A549 (cell line): Measurements from ENCODE around the gene ZNF853. TPM values are rescaled to one million over a fixed set of nuclear protein-coding genes. Genes with fewer than 3 reads are reported as not detected.

Experiments
- ATAC-seq, 2 experiments: fragments of 200-7000 bp in 1 of 2; fragments of >200 bp in 1 of 2; cut with Nextera tagmentation in 1 of 2; cut with Tn5 transposase in 1 of 2; 3 replicates each; pipeline versions ENCODE4 v1.8.0 to v1.9.1; 2018 to 2020; ENCODE audit warnings: mild to moderate bottlenecking in 1 of 2, moderate library complexity in 1 of 2
- CTCF ChIA-PET: fragments of 300-600 bp; sonication (Branson Sonifier 250); formaldehyde crosslinking; extraction: SDS; loops from one replicate; lab custom pipeline; 2021; ENCODE audit warnings: antibody characterized with exemption, inconsistent platforms; lab: Yijun Ruan, JAX
- POLR2A ChIA-PET: fragments of 350-600 bp; formaldehyde crosslinking; extraction: SDS; loops from one replicate; lab custom pipeline; 2021; ENCODE audit warnings: antibody characterized with exemption, inconsistent platforms; lab: Yijun Ruan, JAX
- DNase-seq, 2 experiments: peaks; one replicate each; pipeline versions ENCODE4 v3.0.0 to v3.0.0-alpha.2; 2011 to 2016; ENCODE audit warnings: low read depth in 1 of 2, low spot score in 1 of 2
- FAIRE-seq: peaks from 2 replicates; lab custom pipeline; 2011; peaks lifted over from hg19 to GRCh38; lab: Jason Lieb, UNC
- H3K27ac ChIP-seq, 2 experiments: fragments of >200 bp; sonication (Bioruptor Twin); formaldehyde crosslinking; 3 replicates each; pipeline ENCODE4 v1.5.1; 2016 to 2017
- H3K4me1 ChIP-seq: fragments of >200 bp; sonication (Bioruptor Twin); formaldehyde crosslinking; 3 replicates; pipeline ENCODE4 v1.6.1; 2016
- H3K4me2 ChIP-seq: fragments of >200 bp; sonication (Bioruptor Twin); formaldehyde crosslinking; 3 replicates; pipeline ENCODE4 v1.6.1; 2016
- H3K4me3 ChIP-seq: fragments of >200 bp; sonication (Bioruptor Twin); formaldehyde crosslinking; 3 replicates; pipeline ENCODE4 v1.5.1; 2016
- H3K9me3 ChIP-seq: fragments of >200 bp; sonication (Bioruptor Twin); formaldehyde crosslinking; 3 replicates; pipeline ENCODE4 v1.6.1; 2016
- CBX8 ChIP-seq: fragments of 200-600 bp; sonication (generic); IDR thresholded peaks from 2 replicates; pipeline ENCODE4 v1.6.1; 2016
- CEBPB ChIP-seq, 2 experiments: fragments of >200 bp in 1 of 2; sonication (Bioruptor Twin) in 1 of 2; formaldehyde crosslinking in 1 of 2; IDR thresholded peaks; 2 replicates each; pipeline ENCODE4 v1.6.1; 2012 to 2016
- CHD2 ChIP-seq: fragments of 150-350 bp; IDR thresholded peaks from 2 replicates; pipeline ENCODE4 v1.6.1; 2014; ENCODE audit warnings: low read length; ENCODE audit not compliant: partially characterized antibody
- EHF ChIP-seq: fragments of 250-450 bp; sonication (Bioruptor Pico); IDR thresholded peaks from 2 replicates; pipeline ENCODE4 v1.5.0; 2020; ENCODE audit warnings: mild to moderate bottlenecking
- ESRRA ChIP-seq: fragments of 150-350 bp; IDR thresholded peaks from 2 replicates; pipeline ENCODE4 v1.6.1; 2014; ENCODE audit warnings: mild to moderate bottlenecking, low read length, borderline replicate concordance
- FOSB ChIP-seq: fragments of 250-450 bp; sonication (Bioruptor Pico); IDR thresholded peaks from 2 replicates; pipeline ENCODE4 v1.5.0; 2020; ENCODE audit warnings: mild to moderate bottlenecking, moderate library complexity
- GATA3 ChIP-seq: IDR thresholded peaks from 2 replicates; pipeline ENCODE4 v1.6.1; 2012; ENCODE audit warnings: borderline replicate concordance
- HDAC2 ChIP-seq: fragments of 200-600 bp; sonication (generic); IDR thresholded peaks from 2 replicates; pipeline ENCODE4 v1.6.1; 2016
- HEYL ChIP-seq: fragments of 250-450 bp; sonication (Bioruptor Pico); IDR thresholded peaks from 2 replicates; pipeline ENCODE4 v1.8.0; 2021; ENCODE audit warnings: mild to moderate bottlenecking, moderate library complexity
- HOXA7 ChIP-seq: fragments of 250-450 bp; sonication (Bioruptor Pico); IDR thresholded peaks from 2 replicates; pipeline ENCODE4 v1.5.0; 2020; ENCODE audit warnings: mild to moderate bottlenecking, moderate library complexity
- KDM5A ChIP-seq: fragments of 200-600 bp; sonication (generic); IDR thresholded peaks from 2 replicates; pipeline ENCODE4 v1.6.1; 2016; ENCODE audit warnings: antibody characterized with exemption, mild to moderate bottlenecking
- MAZ ChIP-seq: fragments of 150-350 bp; IDR thresholded peaks from 2 replicates; pipeline ENCODE4 v1.6.1; 2014; ENCODE audit warnings: antibody characterized with exemption, low read depth, low read length, borderline replicate concordance
- NFE2L2 ChIP-seq: fragments of 150-350 bp; conservative IDR thresholded peaks from 2 replicates; pipeline ENCODE4 v1.6.1; 2014; ENCODE audit warnings: low read length
- NR3C1 ChIP-seq: fragments of >200 bp; sonication (Bioruptor Twin); formaldehyde crosslinking; IDR thresholded peaks from 3 replicates; pipeline ENCODE4 v1.6.1; 2017
- POLR2AphosphoS2 ChIP-seq: conservative IDR thresholded peaks from 2 replicates; pipeline ENCODE4 v1.6.1; 2012; ENCODE audit warnings: low read length, improper control_type of control experiment, inconsistent platforms
- RAD21 ChIP-seq, 2 experiments: fragments of >200 bp in 1 of 2; sonication (Bioruptor Twin) in 1 of 2; formaldehyde crosslinking in 1 of 2; IDR thresholded peaks in 1 of 2; conservative IDR thresholded peaks in 1 of 2; 2 replicates in 1 of 2; 3 replicates in 1 of 2; pipeline ENCODE4 v1.6.1; 2012 to 2018; ENCODE audit warnings: inconsistent platforms in 1 of 2
- RFX5 ChIP-seq: fragments of 450-650 bp; IDR thresholded peaks from 2 replicates; pipeline ENCODE4 v1.7.1; 2014; ENCODE audit warnings: antibody characterized with exemption, mild to moderate bottlenecking, moderate library complexity
- SMC3 ChIP-seq: fragments of >200 bp; sonication (Bioruptor Twin); formaldehyde crosslinking; IDR thresholded peaks from 3 replicates; pipeline ENCODE4 v1.6.1; 2018; ENCODE audit warnings: inconsistent platforms
- ZNF302 ChIP-seq: fragments of 250-450 bp; sonication (Bioruptor Pico); IDR thresholded peaks from 2 replicates; pipeline ENCODE4 v1.9.0; 2021; ENCODE audit warnings: inconsistent platforms, mild to moderate bottlenecking, moderate library complexity
- ZSCAN20 ChIP-seq: fragments of 250-450 bp; sonication (Bioruptor Pico); IDR thresholded peaks from 2 replicates; pipeline ENCODE4 v1.8.0; 2022; ENCODE audit warnings: mild to moderate bottlenecking, moderate library complexity
- WGBS: methylation state at CpG from one replicate; pipeline ENCODE4 v1.1.6; 2017; ENCODE audit errors: missing lambda C conversion rate; 5-methylcytosine and 5-hydroxymethylcytosine counted together
- polyA plus RNA-seq, 4 experiments: library from polyadenylated mRNA; depleted of rRNA in 3 of 4; stranded (reverse); fragments of >200 nt; fragmentation: RNase III in 1 of 4; extraction: RNeasy Plus Mini Kit Qiagen cat#74134 plus additional on column Dnase treatment in 1 of 4; gene quantifications; 2 replicates in 3 of 4; 3 replicates in 1 of 4; pipeline ENCODE4 v1.2.3, GENCODE V29; 2011 to 2017
- TF ChIP-seq, protein P1 (sequence below): fragments of 250-450 bp; sonication (Bioruptor Pico); IDR thresholded peaks from 2 replicates; pipeline ENCODE4 v1.5.0; 2020; ENCODE audit warnings: low read depth, mild to moderate bottlenecking, moderate library complexity
- TF ChIP-seq, protein P2 (sequence below): fragments of >200 bp; sonication (Bioruptor Twin); formaldehyde crosslinking; IDR thresholded peaks from 3 replicates; pipeline ENCODE4 v1.6.1; 2016
- TF ChIP-seq, protein P3 (sequence below): fragments of 250-450 bp; sonication (Bioruptor Pico); IDR thresholded peaks from 2 replicates; pipeline ENCODE4 v1.5.0; 2021; ENCODE audit warnings: mild to moderate bottlenecking, moderate library complexity, borderline replicate concordance
- TF ChIP-seq, protein P4 (sequence below): fragments of 450-650 bp; IDR thresholded peaks from 2 replicates; pipeline ENCODE4 v1.6.1; 2014; ENCODE audit warnings: antibody characterized with exemption
- TF ChIP-seq, protein P5 (sequence below): fragments of 200-600 bp; sonication (generic); IDR thresholded peaks from 2 replicates; pipeline ENCODE4 v1.6.1; 2016; ENCODE audit warnings: antibody characterized with exemption, mild to moderate bottlenecking, moderate library complexity

ZNF853 gene
- polyA plus RNA-seq, 2 of the 4 experiments (the other 2 are of a cell fraction), result 1.8 to 2.2 TPM

DNA sequence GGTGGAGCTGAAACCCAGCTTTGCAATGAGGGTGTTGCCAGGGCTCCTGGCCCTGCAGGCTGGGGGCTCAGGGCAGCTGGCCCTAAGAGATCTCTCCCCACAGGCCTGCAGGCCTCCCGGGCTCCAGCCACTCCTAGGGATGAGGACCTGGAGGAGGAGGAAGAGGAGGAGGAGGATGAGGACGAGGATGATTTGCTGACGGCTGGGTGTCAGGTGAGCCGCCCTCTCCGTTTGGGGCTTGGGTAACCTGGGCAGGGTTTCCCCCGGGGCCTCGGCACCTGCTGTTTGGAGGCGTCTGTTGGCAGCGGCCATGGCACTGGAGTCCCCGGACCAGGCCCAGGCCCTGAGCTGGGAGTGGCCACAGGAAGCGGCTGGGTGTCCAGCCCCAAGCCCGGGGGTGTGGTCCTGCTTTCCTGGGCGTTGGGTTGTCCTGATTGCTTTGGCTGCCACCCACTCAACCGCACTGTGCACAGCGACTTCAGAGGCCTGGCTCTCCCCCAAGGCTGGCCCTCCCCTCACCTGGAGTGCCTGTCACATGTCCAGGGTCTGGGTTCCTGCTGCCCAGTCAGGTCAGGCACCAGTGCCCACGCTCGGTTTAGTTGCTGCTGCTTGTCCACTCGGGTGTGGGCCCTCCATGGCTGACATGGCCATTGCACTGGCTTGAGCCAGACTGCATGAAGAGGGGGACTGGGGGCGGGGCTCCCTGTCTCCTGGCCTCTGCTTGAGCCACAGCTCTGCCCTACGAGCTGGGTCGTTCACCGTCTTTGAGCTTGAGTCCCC is 27.6 kb downstream of the ZNF853 start:
- no peak for TF ChIP-seq KDM5A
- TF ChIP-seq RFX5, result no peak
- TF ChIP-seq, protein P1, sequence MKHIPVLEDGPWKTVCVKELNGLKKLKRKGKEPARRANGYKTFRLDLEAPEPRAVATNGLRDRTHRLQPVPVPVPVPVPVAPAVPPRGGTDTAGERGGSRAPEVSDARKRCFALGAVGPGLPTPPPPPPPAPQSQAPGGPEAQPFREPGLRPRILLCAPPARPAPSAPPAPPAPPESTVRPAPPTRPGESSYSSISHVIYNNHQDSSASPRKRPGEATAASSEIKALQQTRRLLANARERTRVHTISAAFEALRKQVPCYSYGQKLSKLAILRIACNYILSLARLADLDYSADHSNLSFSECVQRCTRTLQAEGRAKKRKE (CRISPR knock-in tag), result no peak
- TF ChIP-seq CEBPB (IDR thresholded peaks at IDR 0.05), result no peak
- TF ChIP-seq HEYL (CRISPR knock-in tag), result no peak
- TF ChIP-seq GATA3, result no peak
- TF ChIP-seq NR3C1, result no peak
- TF ChIP-seq ESRRA, result no peak
- TF ChIP-seq MAZ, result no peak
- no peak overlapping the region for H3K4me3 ChIP-seq
- DNase-seq (no peak), ATAC-seq (no peak; a peak in 1 of 6 replicates), FAIRE-seq (no peak)
- peaks cover 8% of the 10 kb centered on the region; the same call in 2 of the 3 replicates for H3K4me1 ChIP-seq
- H3K4me2 ChIP-seq, result no peak overlapping the region
- no peak overlapping the region for H3K27ac ChIP-seq
- POLR2A ChIA-PET, result no interaction called here
- CTCF ChIA-PET, result interaction anchor here (0.9 to 1.3 kb wide), 2 partner anchors 9 to 95 kb away, joined by 3 read pairs; no protein-coding TSS in a partner anchor
- 91% methylated on average over 20 of the region's 22 CpGs for WGBS
- H3K9me3 ChIP-seq, result no peaks in the 10 kb centered on the region

DNA sequence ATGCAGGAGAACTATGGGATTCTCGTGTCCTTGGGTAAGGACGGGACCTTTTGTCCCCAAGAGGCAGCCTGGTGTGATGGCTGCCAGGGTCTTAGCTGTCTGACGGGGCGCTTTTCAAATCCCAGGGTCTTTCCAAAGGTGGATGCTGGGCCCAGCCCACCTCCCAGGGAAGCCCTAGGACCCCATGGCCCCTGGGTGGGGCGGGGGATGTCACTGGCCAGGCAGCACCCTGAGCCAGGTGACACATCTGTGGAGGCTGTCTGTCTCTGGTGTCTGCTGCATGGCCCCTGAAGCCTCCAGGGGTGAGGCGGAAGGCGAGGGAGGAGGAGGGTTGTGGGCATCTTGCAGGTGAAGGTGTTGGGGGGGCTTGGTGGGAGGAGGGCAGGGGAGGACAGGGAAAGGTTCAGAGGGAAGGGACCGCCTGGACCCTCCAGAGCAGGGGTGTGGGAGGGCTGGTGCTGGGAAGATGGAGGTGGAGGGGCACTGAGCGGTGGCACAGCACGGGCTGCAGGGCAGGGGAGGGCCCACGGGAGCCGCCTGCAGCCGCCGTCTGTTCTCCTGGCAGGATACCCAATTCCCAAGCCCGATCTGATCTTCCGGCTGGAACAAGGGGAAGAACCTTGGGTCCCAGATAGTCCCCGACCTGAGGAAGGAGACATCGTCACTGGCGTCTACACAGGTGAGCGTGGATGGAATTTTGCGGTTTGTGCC is 28.7 kb downstream of the ZNF853 start:
- Histone ChIP-seq H3K4me2 (no peak overlapping the region), H3K4me1 (no peaks in the 10 kb centered on the region)
- CTCF ChIA-PET, result interaction anchor here (1.3 to 2.4 kb wide), 2 partner anchors 10 to 53 kb away, joined by 3 to 6 read pairs; partner anchors contain the start of gene INTS15
- no peak for ATAC-seq
- WGBS, result 96% methylated on average over 20 of the region's 21 CpGs
- TF ChIP-seq GATA3 (no peak), CBX8 (no peak), POLR2AphosphoS2 (no peak), HOXA7 (no peak), CEBPB (IDR thresholded peaks at IDR 0.05) (no peak), ZSCAN20 (CRISPR knock-in tag) (no peak), RAD21 (conservative IDR thresholded peaks at IDR 0.05 in 1 of 2, IDR thresholded peaks at IDR 0.05 in 1 of 2) (no peak), SMC3 (no peak), ZNF302 (CRISPR knock-in tag) (no peak), EHF (CRISPR knock-in tag) (no peak), CHD2 (no peak), NFE2L2 (no peak), FOSB (no peak), HDAC2 (no peak)
- TF ChIP-seq, protein P2, sequence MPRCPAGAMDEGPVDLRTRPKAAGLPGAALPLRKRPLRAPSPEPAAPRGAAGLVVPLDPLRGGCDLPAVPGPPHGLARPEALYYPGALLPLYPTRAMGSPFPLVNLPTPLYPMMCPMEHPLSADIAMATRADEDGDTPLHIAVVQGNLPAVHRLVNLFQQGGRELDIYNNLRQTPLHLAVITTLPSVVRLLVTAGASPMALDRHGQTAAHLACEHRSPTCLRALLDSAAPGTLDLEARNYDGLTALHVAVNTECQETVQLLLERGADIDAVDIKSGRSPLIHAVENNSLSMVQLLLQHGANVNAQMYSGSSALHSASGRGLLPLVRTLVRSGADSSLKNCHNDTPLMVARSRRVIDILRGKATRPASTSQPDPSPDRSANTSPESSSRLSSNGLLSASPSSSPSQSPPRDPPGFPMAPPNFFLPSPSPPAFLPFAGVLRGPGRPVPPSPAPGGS, result no peak
- TF ChIP-seq, protein P3, sequence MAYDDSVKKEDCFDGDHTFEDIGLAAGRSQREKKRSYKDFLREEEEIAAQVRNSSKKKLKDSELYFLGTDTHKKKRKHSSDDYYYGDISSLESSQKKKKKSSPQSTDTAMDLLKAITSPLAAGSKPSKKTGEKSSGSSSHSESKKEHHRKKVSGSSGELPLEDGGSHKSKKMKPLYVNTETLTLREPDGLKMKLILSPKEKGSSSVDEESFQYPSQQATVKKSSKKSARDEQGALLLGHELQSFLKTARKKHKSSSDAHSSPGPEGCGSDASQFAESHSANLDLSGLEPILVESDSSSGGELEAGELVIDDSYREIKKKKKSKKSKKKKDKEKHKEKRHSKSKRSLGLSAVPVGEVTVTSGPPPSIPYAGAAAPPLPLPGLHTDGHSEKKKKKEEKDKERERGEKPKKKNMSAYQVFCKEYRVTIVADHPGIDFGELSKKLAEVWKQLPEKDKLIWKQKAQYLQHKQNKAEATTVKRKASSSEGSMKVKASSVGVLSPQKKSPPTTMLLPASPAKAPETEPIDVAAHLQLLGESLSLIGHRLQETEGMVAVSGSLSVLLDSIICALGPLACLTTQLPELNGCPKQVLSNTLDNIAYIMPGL (CRISPR knock-in tag), result no peak
- TF ChIP-seq, protein P4, sequence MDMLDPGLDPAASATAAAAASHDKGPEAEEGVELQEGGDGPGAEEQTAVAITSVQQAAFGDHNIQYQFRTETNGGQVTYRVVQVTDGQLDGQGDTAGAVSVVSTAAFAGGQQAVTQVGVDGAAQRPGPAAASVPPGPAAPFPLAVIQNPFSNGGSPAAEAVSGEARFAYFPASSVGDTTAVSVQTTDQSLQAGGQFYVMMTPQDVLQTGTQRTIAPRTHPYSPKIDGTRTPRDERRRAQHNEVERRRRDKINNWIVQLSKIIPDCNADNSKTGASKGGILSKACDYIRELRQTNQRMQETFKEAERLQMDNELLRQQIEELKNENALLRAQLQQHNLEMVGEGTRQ, result no peak
- TF ChIP-seq, protein P5, sequence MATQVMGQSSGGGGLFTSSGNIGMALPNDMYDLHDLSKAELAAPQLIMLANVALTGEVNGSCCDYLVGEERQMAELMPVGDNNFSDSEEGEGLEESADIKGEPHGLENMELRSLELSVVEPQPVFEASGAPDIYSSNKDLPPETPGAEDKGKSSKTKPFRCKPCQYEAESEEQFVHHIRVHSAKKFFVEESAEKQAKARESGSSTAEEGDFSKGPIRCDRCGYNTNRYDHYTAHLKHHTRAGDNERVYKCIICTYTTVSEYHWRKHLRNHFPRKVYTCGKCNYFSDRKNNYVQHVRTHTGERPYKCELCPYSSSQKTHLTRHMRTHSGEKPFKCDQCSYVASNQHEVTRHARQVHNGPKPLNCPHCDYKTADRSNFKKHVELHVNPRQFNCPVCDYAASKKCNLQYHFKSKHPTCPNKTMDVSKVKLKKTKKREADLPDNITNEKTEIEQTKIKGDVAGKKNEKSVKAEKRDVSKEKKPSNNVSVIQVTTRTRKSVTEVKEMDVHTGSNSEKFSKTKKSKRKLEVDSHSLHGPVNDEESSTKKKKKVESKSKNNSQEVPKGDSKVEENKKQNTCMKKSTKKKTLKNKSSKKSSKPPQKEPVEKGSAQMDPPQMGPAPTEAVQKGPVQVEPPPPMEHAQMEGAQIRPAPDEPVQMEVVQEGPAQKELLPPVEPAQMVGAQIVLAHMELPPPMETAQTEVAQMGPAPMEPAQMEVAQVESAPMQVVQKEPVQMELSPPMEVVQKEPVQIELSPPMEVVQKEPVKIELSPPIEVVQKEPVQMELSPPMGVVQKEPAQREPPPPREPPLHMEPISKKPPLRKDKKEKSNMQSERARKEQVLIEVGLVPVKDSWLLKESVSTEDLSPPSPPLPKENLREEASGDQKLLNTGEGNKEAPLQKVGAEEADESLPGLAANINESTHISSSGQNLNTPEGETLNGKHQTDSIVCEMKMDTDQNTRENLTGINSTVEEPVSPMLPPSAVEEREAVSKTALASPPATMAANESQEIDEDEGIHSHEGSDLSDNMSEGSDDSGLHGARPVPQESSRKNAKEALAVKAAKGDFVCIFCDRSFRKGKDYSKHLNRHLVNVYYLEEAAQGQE, result no peak
- TF ChIP-seq, all 56 proteins: peak for 0
- FAIRE-seq (no peak), DNase-seq (no peak)
- Histone ChIP-seq H3K4me3 (no peak overlapping the region), H3K9me3 (no peaks in the 10 kb centered on the region), H3K27ac (no peak overlapping the region)
- POLR2A ChIA-PET, result no interaction called here
